H9 (cell line): ENCODE data around the gene SELE. TPM values are rescaled to one million over a fixed set of nuclear protein-coding genes. Genes with fewer than 3 reads are reported as not detected.

Source experiments
- DNase-seq: peaks from one replicate; pipeline ENCODE4 v3.0.0-alpha.2; 2017
- H2AFZ ChIP-seq: one replicate; pipeline ENCODE4 v1.6.1; 2013; ENCODE audit warnings: mild to moderate bottlenecking, low read length, control low read depth, moderate library complexity
- H2AK5ac ChIP-seq: 2 replicates; pipeline ENCODE4 v1.6.1; 2013; ENCODE audit warnings: low read length, control low read depth, mixed read lengths; ENCODE audit not compliant: insufficient read length
- H2BK120ac ChIP-seq: one replicate; pipeline ENCODE4 v1.6.1; 2013; ENCODE audit warnings: low read depth, mild to moderate bottlenecking, low read length, control low read depth, inconsistent platforms; ENCODE audit not compliant: poor library complexity, severe bottlenecking
- H2BK12ac ChIP-seq: 2 replicates; pipeline ENCODE4 v1.6.1; 2013; ENCODE audit warnings: low read length, control low read depth, mixed read lengths, low read depth; ENCODE audit not compliant: insufficient read length
- H2BK15ac ChIP-seq: 2 replicates; pipeline ENCODE4 v1.6.1; 2013; ENCODE audit warnings: low read depth, low read length, control low read depth
- H2BK20ac ChIP-seq: one replicate; pipeline ENCODE4 v1.6.1; 2013; ENCODE audit warnings: low read depth, mild to moderate bottlenecking, low read length, control low read depth, inconsistent platforms; ENCODE audit not compliant: poor library complexity, severe bottlenecking
- H2BK5ac ChIP-seq: 2 replicates; pipeline ENCODE4 v1.6.1; 2013; ENCODE audit warnings: low read length, control low read depth, mixed read lengths; ENCODE audit not compliant: insufficient read length
- H3K14ac ChIP-seq: 2 replicates; pipeline ENCODE4 v1.6.1; 2013; ENCODE audit warnings: low read length, control low read depth; ENCODE audit not compliant: insufficient read depth
- H3K18ac ChIP-seq: 2 replicates; pipeline ENCODE4 v1.6.1; 2013; ENCODE audit warnings: low read depth, mild to moderate bottlenecking, mixed read lengths, low read length, control low read depth; ENCODE audit not compliant: insufficient read length
- H3K23ac ChIP-seq: 2 replicates; pipeline ENCODE4 v1.6.1; 2013; ENCODE audit warnings: low read length, control low read depth, mixed read lengths, low read depth; ENCODE audit not compliant: insufficient read length
- H3K23me2 ChIP-seq: 2 replicates; pipeline ENCODE4 v1.6.1; 2013; ENCODE audit warnings: low read depth, mild to moderate bottlenecking, mixed read lengths, low read length, control low read depth; ENCODE audit not compliant: insufficient read length, poor library complexity, severe bottlenecking
- H3K27ac ChIP-seq: 2 replicates; pipeline ENCODE4 v1.5.1; 2013; ENCODE audit warnings: low read length, control low read depth, mixed read lengths, low read depth; ENCODE audit not compliant: insufficient read length
- H3K27me3 ChIP-seq: 2 replicates; pipeline ENCODE4 v1.6.1; 2013; ENCODE audit warnings: low read length, control low read depth, inconsistent platforms; ENCODE audit not compliant: insufficient read depth
- H3K4ac ChIP-seq: 2 replicates; pipeline ENCODE4 v1.6.1; 2013; ENCODE audit warnings: low read depth, mild to moderate bottlenecking, control low read depth, inconsistent platforms, low read length, moderate library complexity
- H3K4me1 ChIP-seq: 2 replicates; pipeline ENCODE4 v1.6.1; 2013; ENCODE audit warnings: low read length, control low read depth, inconsistent platforms; ENCODE audit not compliant: insufficient read depth
- H3K4me2 ChIP-seq: 2 replicates; pipeline ENCODE4 v1.6.1; 2013; ENCODE audit warnings: low read length, control low read depth, mixed read lengths; ENCODE audit not compliant: insufficient read length, insufficient read depth
- H3K56ac ChIP-seq: 2 replicates; pipeline ENCODE4 v1.6.1; 2013; ENCODE audit warnings: low read depth, mild to moderate bottlenecking, mixed read lengths, low read length, control low read depth; ENCODE audit not compliant: insufficient read length
- H3K79me1 ChIP-seq: 2 replicates; pipeline ENCODE4 v1.6.1; 2013; ENCODE audit warnings: low read depth, mild to moderate bottlenecking, moderate library complexity, low read length, control low read depth, inconsistent platforms; ENCODE audit not compliant: insufficient read depth, poor library complexity, severe bottlenecking
- H3K79me2 ChIP-seq: 2 replicates; pipeline ENCODE4 v1.6.1; 2013; ENCODE audit warnings: low read length, control low read depth, inconsistent platforms; ENCODE audit not compliant: insufficient read depth
- H3K9ac ChIP-seq: 2 replicates; pipeline ENCODE4 v1.6.1; 2013; ENCODE audit warnings: low read length, control low read depth, mixed read lengths; ENCODE audit not compliant: insufficient read length; ENCODE audit errors: extremely low read depth
- H3K9me3 ChIP-seq: one replicate; pipeline ENCODE4 v1.6.1; 2013; ENCODE audit warnings: low read depth, low read length, inconsistent platforms; ENCODE audit not compliant: control insufficient read depth
- H3T11ph ChIP-seq: one replicate; pipeline ENCODE4 v1.6.1; 2013; ENCODE audit warnings: mild to moderate bottlenecking, low read length, control low read depth, inconsistent platforms
- H4K20me1 ChIP-seq: one replicate; pipeline ENCODE4 v1.6.1; 2013; ENCODE audit not compliant: control insufficient read depth, insufficient read length, insufficient read depth
- H4K5ac ChIP-seq: 2 replicates; pipeline ENCODE4 v1.6.1; 2013; ENCODE audit warnings: low read depth, mild to moderate bottlenecking, mixed read lengths, low read length, control low read depth; ENCODE audit not compliant: insufficient read length
- H4K8ac ChIP-seq: replicated peaks from 2 replicates; pipeline ENCODE4 v1.6.1; 2013; ENCODE audit warnings: low read length, control low read depth, mixed read lengths, low read depth; ENCODE audit not compliant: insufficient read length
- H4K91ac ChIP-seq: 2 replicates; pipeline ENCODE4 v1.6.1; 2013; ENCODE audit warnings: low read depth, mild to moderate bottlenecking, moderate library complexity, mixed read lengths, low read length, control low read depth; ENCODE audit not compliant: insufficient read length
- H3K27ac Mint-ChIP-seq, 3 experiments: 2 replicates in 2 of 3; 3 replicates in 1 of 3; pipeline ENCODE4 v1.8.0; 2020 to 2021; ENCODE audit warnings: mixed read lengths in 3 of 3, mild to moderate bottlenecking in 1 of 3, moderate library complexity in 1 of 3
- H3K27me3 Mint-ChIP-seq: 2 replicates; pipeline ENCODE4 v1.8.0; 2021; ENCODE audit warnings: low read depth, mild to moderate bottlenecking, moderate library complexity, mixed read lengths
- H3K36me3 Mint-ChIP-seq, 3 experiments: 2 replicates in 2 of 3; 3 replicates in 1 of 3; pipeline ENCODE4 v1.8.0; 2020 to 2021; ENCODE audit warnings: low read depth in 3 of 3, mixed read lengths in 3 of 3; ENCODE audit not compliant: insufficient read depth in 1 of 3
- H3K4me1 Mint-ChIP-seq, 2 experiments: 2 replicates each; pipeline ENCODE4 v1.8.0; 2020; ENCODE audit warnings: mixed read lengths in 2 of 2
- H3K4me3 Mint-ChIP-seq, 2 experiments: 2 replicates in 1 of 2; 3 replicates in 1 of 2; pipeline ENCODE4 v1.8.0; 2020 to 2021; ENCODE audit warnings: mild to moderate bottlenecking in 2 of 2, mixed read lengths in 2 of 2, moderate library complexity in 1 of 2
- H3K9me3 Mint-ChIP-seq, 2 experiments: 2 replicates in 1 of 2; 3 replicates in 1 of 2; pipeline ENCODE4 v1.8.0; 2020; ENCODE audit warnings: mild to moderate bottlenecking in 2 of 2, mixed read lengths in 2 of 2, moderate library complexity in 1 of 2
- CTCF ChIP-seq: fragments of 200-600 bp; sonication (generic); conservative IDR thresholded peaks from 3 replicates; pipeline ENCODE4 v1.8.0; 2021; ENCODE audit warnings: antibody characterized with exemption, mild to moderate bottlenecking
- WGBS: extraction: QIAGEN DNeasy Blood & Tissue Kit; methylation state at CpG from one replicate; pipeline ENCODE4 v1.1.7; 2013; ENCODE audit warnings: missing lambda C conversion rate, low lambda C conversion rate, mixed read lengths; ENCODE audit not compliant: insufficient read length; ENCODE audit errors: extremely low coverage; 5-methylcytosine and 5-hydroxymethylcytosine counted together
- total RNA-seq: library from RNA; stranded (reverse); gene quantifications from 2 replicates; pipeline ENCODE4 v1.2.1, GENCODE V29; 2021

Gene SELE
- total RNA-seq, 1 experiment from 2014 or later: not detected

DNA sequence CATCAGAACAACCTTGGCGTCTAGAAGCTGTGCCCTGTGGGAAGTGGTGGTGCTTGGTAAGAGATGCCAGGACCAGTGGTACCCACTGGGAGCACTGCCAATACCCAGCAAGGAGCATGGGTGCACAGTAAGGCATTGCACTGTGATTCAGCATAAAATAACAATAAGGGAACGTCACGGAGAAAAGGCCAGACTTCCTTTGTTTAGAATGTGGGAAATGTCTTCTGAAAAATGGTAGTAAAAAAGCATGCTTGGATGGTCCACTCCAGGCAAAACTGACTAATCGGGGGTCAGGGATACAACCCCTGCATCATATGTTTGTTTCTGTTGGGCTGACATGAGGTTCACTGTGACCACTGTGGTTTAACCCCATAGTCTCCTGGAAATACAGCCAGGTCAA, 46.1 kb upstream of the SELE start:
- Histone ChIP-seq H3K4me1 (peaks cover 5% of the 10 kb centered on the region; the same call in 1 of the 2 replicates), H3K23ac (no peak overlapping the region), H3K9ac (no peak overlapping the region), H3K27me3 (no peaks in the 10 kb centered on the region), H4K8ac (no peak overlapping the region), H3K56ac (no peak overlapping the region), H2BK5ac (no peak overlapping the region), H2BK15ac (no peak overlapping the region), H2AFZ (no peak overlapping the region), H3K9me3 (no peaks in the 10 kb centered on the region), H2BK12ac (no peak overlapping the region), H3K23me2 (no peaks in the 10 kb centered on the region), H2AK5ac (no peak overlapping the region), H3K4me2 (no peak overlapping the region), H3K18ac (no peak overlapping the region), H4K91ac (no peak overlapping the region), H3T11ph (no peak overlapping the region), H3K14ac (no peak overlapping the region), H2BK120ac (no peak overlapping the region), H2BK20ac (no peak overlapping the region), H3K79me2 (no peaks in the 10 kb centered on the region), H3K27ac (no peak overlapping the region), H3K4ac (no peak overlapping the region), H4K20me1 (no peaks in the 10 kb centered on the region), H4K5ac (no peak overlapping the region), H3K79me1 (no peaks in the 10 kb centered on the region)
- Mint-ChIP-seq H3K36me3 (0 out of 7 replicates have a peak, but pooled peaks cover 0 to 1% (median 0%) of the 10 kb centered on the region in 3 experiments), H3K27me3 (no peaks in the 10 kb centered on the region; the same call in 1 of the 2 replicates), H3K9me3 (no peaks in the 10 kb centered on the region), H3K4me3 (no peak overlapping the region), H3K27ac (peak overlapping the region in 1 of 3 experiments; percentile 20; a peak in 2 of 7 replicates), H3K4me1 (peaks cover 23 to 34% of the 10 kb centered on the region in 2 experiments)
- WGBS: no CpG with 5 or more reads among the region's 4 CpGs
- no peak for DNase-seq
- TF ChIP-seq CTCF: no peak
